Measurements from ENCODE around the gene DNAH3.
"Not testable (repeated sequence)": the region's sequence is repeated elsewhere in the genome, so short reads cannot be mapped to it uniquely, and the experiment has no call there.

The DNAH3 gene

DNA sequence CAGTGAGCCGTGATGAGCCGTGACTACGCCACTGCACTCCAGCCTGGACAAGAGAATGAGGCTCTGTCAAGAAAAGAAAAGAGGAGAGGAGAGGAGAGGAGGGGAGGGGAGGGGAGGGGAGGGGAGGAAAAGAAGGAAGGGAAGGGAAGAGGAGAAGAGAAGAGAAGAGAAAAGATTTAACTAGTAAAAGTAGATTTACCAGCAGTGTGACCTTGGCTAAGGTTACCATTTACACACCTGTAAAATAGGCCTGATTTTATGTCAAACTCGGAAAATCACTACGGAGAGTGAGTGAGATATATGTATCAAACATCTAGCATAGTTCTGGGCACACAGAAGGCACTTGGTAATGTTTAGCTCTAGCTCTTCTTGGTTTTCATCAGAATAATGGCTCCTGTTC is 140.8 kb downstream of the DNAH3 start:
- no peak for DNase-seq (ENCODE audit: low read depth)

DNA sequence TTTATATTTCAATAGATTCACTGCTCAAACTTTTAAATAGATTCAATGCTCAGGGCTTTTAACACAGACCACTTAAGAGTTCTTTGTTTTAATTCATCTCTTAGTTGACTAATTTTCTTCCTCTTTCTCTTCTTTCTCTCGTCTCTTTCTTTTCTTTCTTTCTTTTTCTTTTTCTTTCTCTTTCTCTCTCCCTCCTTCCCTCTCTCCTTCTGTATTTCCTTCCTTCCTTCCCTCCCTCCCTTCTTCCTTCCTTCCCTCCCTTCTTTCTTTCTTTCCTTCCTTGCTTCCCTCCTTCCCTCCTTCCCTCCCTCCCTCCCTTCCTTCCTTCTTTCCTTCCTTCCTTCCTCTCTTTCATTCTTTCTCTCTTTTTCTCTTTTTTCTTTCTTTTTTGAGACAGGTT is 145.6 kb downstream of the DNAH3 start:
- DNase-seq (ENCODE audit: low read depth), result no peak

DNA sequence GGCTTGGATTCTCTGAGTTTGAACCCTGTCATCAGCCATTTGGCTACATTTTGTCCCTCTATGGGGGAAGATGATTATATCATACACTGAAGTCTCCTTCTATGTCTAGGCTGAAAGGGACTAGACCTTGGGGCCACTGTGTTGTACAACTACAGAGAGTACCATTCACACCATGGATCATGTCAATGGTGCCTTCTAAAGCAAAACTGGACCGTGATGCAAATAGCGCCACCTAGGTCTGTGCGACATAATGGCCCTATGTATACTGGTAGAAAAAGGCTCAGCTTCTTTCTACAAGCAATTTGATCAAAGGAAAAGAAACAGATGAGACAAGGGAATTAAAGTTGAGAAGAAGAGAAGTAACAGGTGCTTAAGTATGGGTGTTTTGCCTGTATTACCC is 149.4 kb downstream of the DNAH3 start:
- DNase-seq (ENCODE audit: low read depth), result peak; percentile 49

DNA sequence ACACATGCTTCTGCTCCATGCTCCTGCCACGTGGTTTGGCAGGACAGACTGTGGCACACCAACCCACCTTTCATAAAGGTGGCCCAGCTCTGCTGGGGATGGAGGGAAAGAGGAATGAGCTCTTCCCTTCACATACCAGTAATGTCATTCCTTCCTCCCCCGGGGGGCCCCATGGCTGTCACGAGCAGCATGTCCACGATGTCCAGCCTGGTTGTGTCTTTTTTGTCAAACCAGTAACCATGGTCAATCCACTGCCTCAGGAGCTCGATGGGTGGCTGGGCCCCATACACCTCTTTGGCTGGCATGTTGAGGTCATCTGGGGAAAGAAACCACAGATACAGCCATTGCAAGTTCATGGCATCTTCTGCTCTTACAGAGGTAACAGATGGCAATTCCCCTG is 153.5 kb downstream of the DNAH3 start:
- DNase-seq (ENCODE audit: low read depth), result no peak

DNA sequence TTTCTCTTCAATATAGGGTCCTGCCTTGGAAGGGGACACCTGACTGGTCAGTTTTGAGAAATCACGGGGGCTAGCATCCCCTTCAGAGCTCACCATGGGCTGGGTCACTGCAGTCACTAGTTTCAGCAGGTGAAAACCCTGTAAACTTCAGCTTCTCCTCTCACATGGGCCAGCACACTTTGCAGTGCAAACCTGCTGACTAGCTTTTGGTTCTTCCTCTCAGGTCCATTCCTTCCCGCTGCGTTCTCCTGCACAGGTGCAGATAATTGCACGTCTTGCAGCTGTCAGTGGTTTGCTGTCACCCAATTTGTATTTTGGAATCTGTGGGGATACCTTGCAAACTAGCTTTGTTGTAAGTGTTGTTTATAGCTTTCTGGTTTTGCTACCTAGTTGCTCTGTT is 154.9 kb downstream of the DNAH3 start:
- no peak for DNase-seq (ENCODE audit: low read depth)

DNA sequence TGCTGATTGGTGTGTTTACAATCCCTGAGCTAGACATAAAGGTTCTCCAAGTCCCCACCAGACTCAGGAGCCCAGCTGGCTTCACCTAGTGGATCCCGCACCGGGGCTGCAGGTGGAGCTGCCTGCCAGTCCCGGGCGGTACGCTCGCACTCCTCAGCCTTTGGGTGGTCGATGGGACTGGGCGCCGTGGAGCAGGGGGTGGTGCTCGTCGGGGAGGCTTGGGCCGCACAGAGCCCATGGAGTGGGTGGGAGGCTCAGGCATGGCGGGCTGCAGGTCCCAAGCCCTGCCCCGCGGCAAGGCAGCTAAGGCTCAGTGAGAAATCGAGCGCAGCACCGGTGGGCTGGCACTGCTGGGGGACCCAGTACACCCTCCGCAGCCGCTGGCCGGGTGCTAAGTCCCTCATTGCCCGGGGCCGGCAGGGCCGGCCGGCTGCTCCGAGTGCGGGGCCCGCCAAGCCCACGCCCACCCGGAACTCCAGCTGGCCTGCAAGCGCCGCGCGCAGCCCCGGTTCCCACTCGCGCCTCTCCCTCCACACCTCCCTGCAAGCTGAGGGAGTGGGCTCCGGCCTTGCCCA is 161.1 kb downstream of the DNAH3 start:
- not testable (repeated sequence) for DNase-seq (ENCODE audit: low read depth)

DNA sequence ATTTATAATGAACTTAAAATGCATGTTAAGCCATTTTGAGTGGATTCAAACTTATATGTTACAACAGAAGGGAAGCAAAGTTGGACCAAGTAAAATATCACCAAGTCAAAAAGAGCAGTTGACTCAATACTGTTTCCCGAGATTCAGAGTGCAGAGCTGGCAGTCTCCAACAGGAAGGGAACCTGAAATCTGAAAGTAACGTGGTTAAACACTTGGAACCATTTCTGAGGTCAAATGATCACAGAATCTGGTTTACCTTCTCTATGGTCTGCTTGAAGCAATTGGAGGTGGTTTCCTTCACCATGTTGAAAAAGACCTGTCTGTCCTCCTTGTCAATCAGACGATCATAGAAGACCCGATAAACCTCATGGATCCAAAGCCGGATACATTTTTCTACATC is 163.6 kb downstream of the DNAH3 start:
- DNase-seq (ENCODE audit: low read depth), result no peak

DNA sequence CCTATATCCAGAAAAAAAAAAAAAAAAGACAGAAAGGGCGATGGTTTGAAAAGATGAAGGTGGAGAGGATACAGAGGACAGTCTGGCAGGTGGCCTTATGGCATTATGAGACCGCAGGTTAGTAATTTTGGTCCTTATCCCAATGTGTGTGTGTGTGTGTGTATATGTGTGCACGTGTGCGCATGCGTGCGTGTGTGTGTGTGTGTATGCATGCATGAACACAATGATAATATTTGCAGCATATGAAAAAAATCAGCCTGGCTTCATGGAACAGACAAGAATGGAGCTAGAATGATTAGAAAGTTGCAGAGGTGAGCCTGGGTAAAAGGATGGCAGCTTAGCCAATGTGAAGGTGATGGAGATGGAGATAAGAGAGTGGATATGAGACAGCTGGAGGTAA is 166.6 kb downstream of the DNAH3 start:
- DNase-seq (ENCODE audit: low read depth), result no peak

DNA sequence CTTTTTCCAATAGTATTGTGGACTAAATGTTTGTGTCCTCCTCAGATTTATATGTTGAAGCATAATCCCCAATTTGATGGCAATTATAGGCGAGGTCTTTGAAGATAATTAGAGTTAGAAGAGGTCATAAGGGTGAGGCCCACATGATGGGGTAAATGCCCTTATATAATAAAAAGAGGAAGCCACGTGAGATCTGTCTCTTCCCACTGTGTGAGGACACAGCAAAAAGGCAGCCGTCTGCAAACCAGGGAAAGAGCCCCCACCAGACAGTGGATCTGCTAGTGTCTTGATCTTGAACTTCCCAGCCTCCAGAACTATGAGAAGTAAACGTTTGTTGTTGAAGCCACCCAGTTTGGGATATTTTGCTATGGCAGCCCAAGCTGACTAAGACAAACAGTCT is 174.1 kb downstream of the DNAH3 start:
- no peak for DNase-seq (ENCODE audit: low read depth)

DNA sequence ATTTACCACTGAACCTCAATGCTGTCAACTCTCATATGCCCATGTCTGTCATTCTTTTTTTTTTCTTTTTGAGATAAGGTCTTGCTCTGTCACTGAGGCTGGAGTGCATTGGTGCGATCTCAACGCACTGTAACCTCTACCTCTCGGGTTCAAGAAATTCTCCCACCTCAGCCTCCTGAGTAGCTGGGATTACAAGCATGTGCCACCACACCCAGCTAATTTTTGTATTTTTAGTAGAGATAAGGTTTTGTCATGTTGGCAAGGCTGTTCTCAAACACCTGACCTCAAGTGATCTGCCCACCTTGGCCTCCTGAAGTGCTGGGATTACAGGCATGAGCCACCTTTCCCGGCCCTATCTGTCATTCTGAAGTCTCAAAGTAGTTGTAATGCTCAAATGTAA is 177.4 kb downstream of the DNAH3 start:
- DNase-seq (ENCODE audit: low read depth), result not testable (repeated sequence)

DNA sequence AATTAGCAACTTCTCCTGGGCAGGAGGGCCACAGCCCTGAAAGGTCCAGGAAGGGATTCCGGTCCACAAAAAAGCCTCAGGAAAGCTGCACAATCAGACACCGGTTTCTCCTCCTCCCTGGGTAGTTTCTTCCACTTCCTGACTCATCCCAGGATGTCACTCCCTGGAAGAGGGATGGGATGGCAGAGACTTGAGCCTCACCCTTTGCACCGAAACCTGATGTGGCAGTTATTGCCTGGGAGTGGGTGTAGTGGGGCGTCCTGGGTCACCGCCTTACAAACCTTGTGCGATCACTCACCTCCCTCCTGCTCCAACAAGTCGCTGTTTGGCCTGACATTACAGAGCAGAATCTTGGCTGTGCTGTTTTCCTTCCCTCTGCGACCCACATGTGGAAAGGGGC is 179.2 kb downstream of the DNAH3 start:
- no peak for DNase-seq (ENCODE audit: low read depth)

DNA sequence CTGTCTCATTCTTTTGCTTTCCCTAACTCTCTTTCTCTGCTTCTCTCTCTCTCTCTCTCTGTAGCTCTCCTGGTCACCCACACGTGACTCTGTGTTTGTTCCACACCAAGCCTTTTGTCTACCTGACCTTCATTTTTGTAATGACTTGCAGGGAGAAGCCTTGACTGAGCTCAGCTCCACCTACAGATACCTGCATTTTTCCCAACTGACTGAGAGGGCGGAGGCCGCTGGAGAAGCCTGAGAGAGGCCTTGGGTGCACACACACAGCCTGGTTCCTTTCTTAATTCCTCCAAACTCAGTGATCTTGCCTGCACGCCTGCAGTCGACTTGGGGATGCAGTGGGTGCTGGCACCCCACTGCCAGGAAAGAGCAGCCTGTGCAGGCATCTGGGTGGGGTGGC is 181.3 kb downstream of the DNAH3 start:
- no peak for DNase-seq (ENCODE audit: low read depth)

DNA sequence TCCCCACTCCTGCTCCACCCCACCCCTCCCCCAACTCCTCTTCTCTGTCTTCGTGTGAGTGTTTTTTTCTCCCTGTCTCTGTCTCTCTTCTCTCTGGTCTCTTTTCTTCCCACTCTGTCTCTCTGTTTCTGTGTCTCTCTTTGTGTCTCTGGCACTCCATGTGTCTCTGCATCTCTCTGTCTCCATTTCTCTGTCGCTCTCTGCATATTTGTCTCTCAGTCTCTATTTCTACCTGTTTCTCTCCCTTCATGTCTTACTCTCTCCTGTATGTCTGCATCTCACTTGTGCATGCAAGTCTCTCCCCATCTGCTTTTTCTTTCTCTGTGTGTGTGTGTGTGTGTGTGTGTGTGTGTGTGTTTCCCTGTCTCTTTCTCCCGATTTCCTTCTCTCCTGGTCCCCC is 181.9 kb downstream of the DNAH3 start:
- DNase-seq (ENCODE audit: low read depth), result no peak

DNA sequence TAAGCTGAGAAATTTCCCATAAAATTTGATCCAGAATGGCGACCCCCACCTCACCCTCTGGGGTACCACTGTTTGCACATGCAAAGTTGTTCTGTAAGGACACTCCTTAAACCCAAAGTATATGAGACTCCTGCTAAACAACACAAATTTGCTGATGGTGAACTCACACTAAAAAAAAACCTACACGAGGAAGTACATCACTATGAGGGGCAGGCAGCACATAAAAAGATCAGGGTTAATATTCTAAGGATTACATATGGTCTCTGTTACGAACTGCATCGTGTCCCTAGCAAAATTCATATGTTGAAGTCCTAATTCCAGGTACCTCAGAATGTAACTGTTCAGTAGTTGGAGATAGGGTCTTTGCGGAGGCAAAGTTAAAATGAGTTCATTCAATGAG is 189.7 kb downstream of the DNAH3 start:
- no peak for DNase-seq (ENCODE audit: low read depth)

DNA sequence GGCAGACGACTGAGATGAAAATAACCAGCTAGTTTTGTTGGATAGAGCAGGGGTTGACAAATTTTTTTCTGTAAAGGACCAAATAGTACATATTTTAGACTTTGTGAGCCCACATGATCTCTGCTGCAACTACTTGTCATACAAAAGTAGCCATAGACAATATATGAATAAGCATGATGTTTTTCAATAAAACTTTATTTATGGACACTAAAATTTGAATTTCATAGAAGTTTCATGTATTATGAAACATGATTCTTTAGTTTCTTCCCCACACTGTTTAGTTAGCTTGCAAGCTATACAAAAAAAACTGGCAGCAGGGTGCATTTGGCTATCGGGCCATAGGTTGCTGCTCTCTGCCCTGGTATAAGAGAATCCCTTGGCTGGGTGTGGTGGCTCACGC is 193.5 kb downstream of the DNAH3 start:
- DNase-seq (ENCODE audit: low read depth), result no peak

DNA sequence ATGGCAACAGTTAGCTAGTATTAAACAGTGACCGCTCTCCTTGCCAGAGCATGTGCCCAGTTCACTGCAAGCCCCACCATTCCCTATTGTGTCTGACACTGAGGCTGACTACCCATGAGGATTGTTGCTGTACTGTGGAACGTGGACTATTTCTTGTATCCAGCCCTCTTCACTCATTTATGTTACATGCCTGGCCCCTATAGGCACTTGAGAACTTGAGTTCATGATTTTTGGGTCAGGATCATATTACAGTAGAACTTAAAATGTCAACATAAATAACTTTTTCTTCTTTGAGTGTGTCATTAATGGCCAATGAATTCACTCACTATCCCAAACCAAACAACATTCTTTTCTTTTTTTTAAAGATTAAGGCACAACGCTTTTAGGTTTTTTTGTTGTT is 194.3 kb downstream of the DNAH3 start:
- DNase-seq (ENCODE audit: low read depth), result peak; percentile 21

DNA sequence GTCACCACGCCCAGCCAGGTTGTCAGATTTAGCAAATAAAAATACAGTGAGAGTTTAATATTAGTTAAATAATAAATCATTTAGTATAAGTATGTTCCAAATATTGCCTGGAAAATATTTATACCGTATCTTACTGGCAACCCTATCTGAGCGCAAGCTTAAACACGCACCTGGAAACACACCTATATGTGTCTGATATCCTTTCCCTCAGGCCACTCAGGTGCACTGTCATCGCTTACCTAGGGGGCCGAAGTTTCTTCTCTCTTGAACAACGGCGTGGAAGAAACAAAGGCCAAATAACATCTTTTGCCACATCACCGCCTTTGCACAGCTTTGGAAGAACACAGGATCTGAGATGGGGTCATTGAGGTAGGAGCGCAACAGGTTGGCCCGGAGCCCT is 196.1 kb downstream of the DNAH3 start:
- DNase-seq (ENCODE audit: low read depth), result no peak

DNA sequence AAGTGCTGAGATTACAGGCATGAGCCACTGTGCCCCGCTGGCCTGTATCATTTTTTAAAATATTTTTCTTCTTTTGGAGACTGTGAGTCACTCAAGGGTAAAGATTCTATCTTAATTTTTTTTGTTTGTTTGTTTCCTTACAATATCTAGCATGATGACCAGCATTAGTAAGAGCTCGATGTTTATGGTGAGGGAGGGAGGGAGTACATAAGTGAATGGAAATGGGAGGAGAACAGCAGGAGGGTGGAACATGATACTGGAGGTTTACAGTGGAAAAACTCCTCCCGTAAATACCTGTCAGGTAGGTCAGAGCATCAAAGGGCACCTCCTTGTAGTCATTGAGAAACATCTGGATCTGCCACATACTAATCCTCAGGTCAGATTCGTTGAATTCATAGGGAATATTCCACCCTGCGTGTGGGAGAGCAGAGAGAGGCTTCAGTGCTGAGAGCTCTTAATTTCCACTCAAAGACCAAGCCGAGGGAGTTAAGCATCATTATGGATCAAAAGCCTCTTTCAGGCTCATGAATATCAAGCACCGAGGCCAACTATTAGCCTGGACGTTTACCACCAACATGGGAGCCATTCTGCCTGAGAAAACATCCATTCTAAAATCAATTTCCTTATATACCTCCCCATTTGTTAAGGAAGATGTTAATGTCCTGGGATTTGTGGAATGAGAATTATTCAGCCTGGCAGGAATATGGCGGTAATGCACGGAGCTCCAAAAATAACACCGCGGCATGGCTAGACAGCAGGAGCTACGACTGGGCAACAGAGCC is 198.3 kb downstream of the DNAH3 start:
- DNase-seq (ENCODE audit: low read depth), result no peak

DNA sequence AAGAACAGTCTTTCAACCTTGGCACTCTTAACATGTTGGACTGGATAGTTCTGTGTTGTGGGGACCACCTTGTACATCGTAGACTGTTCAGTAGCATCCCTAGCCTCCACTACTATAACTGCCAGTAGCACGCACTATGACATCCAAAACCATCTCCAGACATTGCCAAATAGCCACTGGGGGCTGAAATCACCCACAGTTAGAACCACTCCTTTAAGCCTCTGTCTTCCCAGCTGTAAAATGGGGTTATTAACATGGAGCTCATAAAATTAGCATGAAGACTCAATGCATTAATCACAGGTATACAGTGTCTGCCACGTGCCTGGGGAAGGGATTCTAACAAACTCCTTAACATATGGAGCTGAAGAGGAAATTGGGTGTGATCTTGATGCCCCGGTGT is 200.4 kb downstream of the DNAH3 start:
- DNase-seq (ENCODE audit: low read depth), result no peak

DNA sequence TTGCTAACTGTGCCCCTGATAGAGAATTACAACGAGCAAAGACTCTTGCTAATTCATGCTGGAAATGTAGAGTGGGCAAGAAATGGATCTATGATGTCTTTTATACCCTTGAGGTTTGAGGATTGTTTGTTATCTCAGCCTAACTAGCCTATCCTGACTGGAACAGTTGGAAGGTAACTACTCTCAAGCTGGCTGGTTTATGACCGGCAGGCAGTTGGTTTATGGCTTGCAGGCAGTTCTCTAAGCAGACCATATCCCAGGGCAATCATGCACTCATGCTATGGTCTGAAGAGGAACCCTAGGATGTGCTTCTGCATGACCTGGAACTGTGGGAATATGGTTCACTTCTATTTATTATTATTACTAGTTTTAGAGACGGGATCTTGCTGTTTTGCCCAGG is 201.0 kb downstream of the DNAH3 start:
- no peak for DNase-seq (ENCODE audit: low read depth)

DNA sequence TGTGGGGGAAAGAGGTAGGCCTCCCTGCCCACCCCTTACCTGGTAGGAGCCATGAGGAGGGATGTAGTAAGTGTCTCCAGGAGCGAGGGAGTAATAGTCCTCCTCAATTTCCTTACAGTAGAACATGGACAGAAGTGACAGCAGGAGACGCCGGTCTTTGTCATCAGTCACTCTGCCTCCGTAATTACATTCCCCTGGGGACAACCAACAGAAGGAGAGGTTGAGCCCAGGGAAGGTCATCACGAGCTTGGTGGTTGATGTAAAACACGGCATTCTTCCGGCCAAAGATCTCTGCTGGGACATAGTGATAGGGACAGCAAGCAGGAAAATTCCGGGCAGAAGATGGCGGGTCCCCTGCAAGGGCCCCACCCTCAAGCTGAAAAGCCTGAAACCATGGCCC is 202.2 kb downstream of the DNAH3 start:
- DNase-seq (ENCODE audit: low read depth), result no peak

DNA sequence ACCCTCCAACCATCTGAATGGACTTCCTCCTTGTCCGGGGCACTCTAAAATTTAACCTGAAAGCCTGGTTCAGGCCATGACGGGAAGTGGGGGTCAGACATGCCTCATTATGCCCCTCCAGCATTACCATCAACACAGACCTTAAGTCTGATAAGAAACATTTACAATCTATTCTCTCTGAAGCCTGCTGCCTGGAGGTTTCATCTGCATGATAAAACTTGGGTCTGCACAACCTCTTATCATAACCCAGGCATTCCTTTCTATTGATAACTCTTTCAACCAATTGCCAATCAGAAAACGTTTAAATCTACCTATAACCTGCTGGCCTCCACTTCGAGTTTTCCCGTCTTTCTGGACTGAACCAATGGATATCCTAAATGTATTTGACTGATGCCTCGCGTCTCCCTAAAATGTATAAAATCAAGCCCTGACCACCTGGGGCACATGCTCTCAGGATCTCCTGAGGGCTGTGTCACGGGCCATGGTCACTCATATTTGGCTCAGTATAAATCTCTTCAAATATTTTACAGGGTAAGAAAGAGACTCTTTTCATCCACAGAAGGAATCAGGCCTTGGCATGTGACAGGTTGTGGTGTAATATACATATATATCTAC is 204.5 kb downstream of the DNAH3 start:
- DNase-seq (ENCODE audit: low read depth), result no peak

DNA sequence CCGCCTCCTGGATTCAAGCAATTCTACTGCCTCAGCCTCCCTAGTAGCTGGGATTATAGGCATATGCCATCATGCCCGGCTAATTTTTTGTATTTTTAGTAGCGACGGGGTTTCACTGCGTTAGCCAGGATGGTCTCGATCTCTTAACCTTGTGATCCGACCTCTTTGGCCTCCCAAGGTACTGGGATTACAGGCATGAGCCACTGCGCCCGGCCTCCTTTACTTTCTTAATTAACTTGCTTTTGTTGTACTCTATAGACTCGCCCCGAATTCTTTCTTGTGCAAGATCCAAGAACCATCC is 205.1 kb downstream of the DNAH3 start:
- not testable (repeated sequence) for DNase-seq (ENCODE audit: low read depth)
